K562 (cell line): ENCODE measurements around the gene FBXO10. TPM values are rescaled to one million over a fixed set of nuclear protein-coding genes. Genes with fewer than 3 reads are reported as not detected.

Experiments
- BRD4 ChIP-seq: fragments of 200-600 bp; sonication (generic); IDR thresholded peaks from 2 replicates; pipeline ENCODE4 v1.6.1; 2017; ENCODE audit warnings: inconsistent platforms
- CHD4 ChIP-seq: fragments of 200-600 bp; sonication (generic); IDR thresholded peaks from 3 replicates; pipeline ENCODE4 v1.6.1; 2012; ENCODE audit warnings: low read depth, mild to moderate bottlenecking, mixed read lengths, low read length, inconsistent platforms; ENCODE audit not compliant: insufficient read depth, insufficient replicate concordance, poor library complexity, severe bottlenecking
- ETV5 ChIP-seq: sonication (generic); formaldehyde crosslinking; IDR thresholded peaks from 2 replicates; pipeline ENCODE4 v1.4.0; 2020; ENCODE audit warnings: low read depth, mild to moderate bottlenecking, missing genetic modification reagents
- FOXJ3 ChIP-seq: sonication (generic); formaldehyde crosslinking; IDR thresholded peaks from 2 replicates; pipeline ENCODE4 v1.4.0; 2020; ENCODE audit warnings: mild to moderate bottlenecking, missing genetic modification reagents
- GABPB2 ChIP-seq: fragments of 250-450 bp; sonication (Bioruptor Pico); conservative IDR thresholded peaks from 2 replicates; pipeline ENCODE4 v1.5.1; 2021; ENCODE audit warnings: mild to moderate bottlenecking
- JUND ChIP-seq, 2 experiments: IDR thresholded peaks; 2 replicates in 1 of 2; 3 replicates in 1 of 2; pipeline ENCODE4 v1.6.1; 2011; ENCODE audit warnings: borderline replicate concordance in 2 of 2, low read depth in 2 of 2, low read length in 2 of 2, improper control_type of control experiment in 1 of 2, missing biosample characterization in 1 of 2, missing genetic modification characterization in 1 of 2, missing genetic modification reagents in 1 of 2
- NBN ChIP-seq: fragments of 450-650 bp; IDR thresholded peaks from 2 replicates; pipeline ENCODE4 v1.6.1; 2016; ENCODE audit warnings: low read depth, mild to moderate bottlenecking
- PRPF4 ChIP-seq: fragments of 200-400 bp; formaldehyde crosslinking; IDR thresholded peaks from one replicate; pipeline ENCODE4 v1.6.1; 2017; ENCODE audit warnings: low read length, low read depth, mild to moderate bottlenecking; ENCODE audit not compliant: insufficient read depth, poor library complexity, severe bottlenecking
- REST ChIP-seq, 2 experiments: fragments of 450-650 bp; formaldehyde crosslinking in 1 of 2; IDR thresholded peaks; 2 replicates each; pipeline versions ENCODE4 v1.4.0 to v1.6.1; 2014 to 2020; ENCODE audit warnings: mild to moderate bottlenecking in 2 of 2, borderline replicate concordance in 1 of 2, low read depth in 1 of 2
- TCF7 ChIP-seq: sonication (generic); IDR thresholded peaks from 2 replicates; pipeline ENCODE4 v1.6.1; 2016; ENCODE audit warnings: antibody characterized with exemption, borderline replicate concordance
- ZFX ChIP-seq: sonication (generic); formaldehyde crosslinking; IDR thresholded peaks from 2 replicates; pipeline ENCODE4 v1.8.0; 2022; ENCODE audit warnings: mild to moderate bottlenecking, missing genetic modification reagents, moderate library complexity
- ZNF316 ChIP-seq: fragments of 450-650 bp; IDR thresholded peaks from 2 replicates; pipeline ENCODE4 v1.6.1; 2016
- ZNF41 ChIP-seq: fragments of 250-450 bp; sonication (Bioruptor Pico); conservative IDR thresholded peaks from 2 replicates; pipeline ENCODE4 v1.4.0; 2020; ENCODE audit warnings: mild to moderate bottlenecking
- ZNF507 ChIP-seq: conservative IDR thresholded peaks from 2 replicates; pipeline ENCODE4 v1.6.1; 2017; ENCODE audit warnings: missing genetic modification characterization, missing compliant biosample characterization
- polyA plus RNA-seq, 8 experiments: library from polyadenylated mRNA; depleted of rRNA in 4 of 8; stranded (reverse) in 5 of 8; unstranded in 3 of 8; fragments of >200 nt; fragmentation: Nextera tagmentation in 2 of 8; fragmentation: Illumina TruSeq in 1 of 8; extraction: Ambion mirVana in 2 of 8; extraction: Trizol in 1 of 8; gene quantifications; 2 replicates each; pipeline versions ENCODE4 v1.2.1 to v1.2.3, GENCODE V29; 2011 to 2014; ENCODE audit warnings: inconsistent platforms in 1 of 8, missing spikeins in 1 of 8
- total RNA-seq, 7 experiments: library from RNA; depleted of rRNA in 6 of 7; stranded (reverse); fragments of >200 nt in 6 of 7; fragmentation: Illumina TruSeq in 2 of 7; extraction: Trizol in 2 of 7; gene quantifications; 2 replicates each; pipeline versions ENCODE4 v1.2.1 to v1.2.3, GENCODE V29; 2011 to 2021; ENCODE audit warnings: low replicate concordance in 1 of 7
- TF ChIP-seq, protein P1 (sequence below): fragments of 150-350 bp; conservative IDR thresholded peaks from 2 replicates; pipeline ENCODE4 v1.6.1; 2014; ENCODE audit warnings: low read length

The FBXO10 gene
- total and polyA plus RNA-seq, 9 of the 15 experiments (the other 6 are each of a cell fraction or from before 2014, with no cell fraction given): 0.84 to 9.9 (median 6.0) TPM

DNA sequence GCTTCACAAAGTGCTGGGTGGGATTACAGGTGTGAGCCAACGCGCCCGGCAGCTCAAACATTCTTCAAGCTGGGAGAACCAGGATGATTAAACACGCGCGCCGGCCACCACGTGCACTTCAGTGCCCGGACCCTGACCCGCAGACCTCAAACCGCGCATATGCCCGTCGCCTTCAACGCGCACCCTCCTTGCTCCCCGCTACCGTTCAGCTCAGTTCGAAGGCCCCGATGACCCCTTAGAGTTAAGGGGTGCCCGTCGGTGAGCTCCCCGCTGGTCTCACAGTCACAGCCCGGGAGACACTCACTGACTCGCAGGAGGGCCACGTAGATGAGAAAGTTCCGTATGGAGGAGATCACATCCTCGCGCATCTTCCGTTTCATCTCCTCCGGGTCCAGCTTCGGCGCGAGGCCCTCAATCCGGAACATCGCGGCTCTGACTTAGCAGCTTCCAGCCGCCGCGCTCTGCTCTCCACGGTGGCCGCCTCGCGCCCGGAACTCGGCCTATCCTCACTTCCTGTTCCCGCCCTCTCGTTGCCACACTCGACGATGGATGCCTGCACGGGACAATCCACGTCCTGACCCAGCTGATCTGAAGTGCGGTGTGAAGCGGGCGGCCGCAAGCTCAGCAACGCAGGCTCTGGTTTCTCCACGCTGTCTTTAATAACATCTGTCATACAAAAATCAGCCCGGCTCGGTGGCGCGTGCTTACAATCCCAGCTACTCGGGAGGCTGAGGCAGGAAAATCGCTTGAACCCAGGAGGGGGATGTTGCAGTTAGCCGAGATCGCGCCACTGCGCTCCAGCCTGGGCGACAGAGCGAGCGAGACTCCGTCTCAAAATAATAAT, 16.1 kb upstream of the FBXO10 start, which contains the start of gene TOMM5 (continued):
- TF ChIP-seq ZNF41: no peak
- no peak for TF ChIP-seq PRPF4
- peak; percentile 64; the same call in 1 of the 2 replicates for TF ChIP-seq TCF7
- TF ChIP-seq, protein P1, sequence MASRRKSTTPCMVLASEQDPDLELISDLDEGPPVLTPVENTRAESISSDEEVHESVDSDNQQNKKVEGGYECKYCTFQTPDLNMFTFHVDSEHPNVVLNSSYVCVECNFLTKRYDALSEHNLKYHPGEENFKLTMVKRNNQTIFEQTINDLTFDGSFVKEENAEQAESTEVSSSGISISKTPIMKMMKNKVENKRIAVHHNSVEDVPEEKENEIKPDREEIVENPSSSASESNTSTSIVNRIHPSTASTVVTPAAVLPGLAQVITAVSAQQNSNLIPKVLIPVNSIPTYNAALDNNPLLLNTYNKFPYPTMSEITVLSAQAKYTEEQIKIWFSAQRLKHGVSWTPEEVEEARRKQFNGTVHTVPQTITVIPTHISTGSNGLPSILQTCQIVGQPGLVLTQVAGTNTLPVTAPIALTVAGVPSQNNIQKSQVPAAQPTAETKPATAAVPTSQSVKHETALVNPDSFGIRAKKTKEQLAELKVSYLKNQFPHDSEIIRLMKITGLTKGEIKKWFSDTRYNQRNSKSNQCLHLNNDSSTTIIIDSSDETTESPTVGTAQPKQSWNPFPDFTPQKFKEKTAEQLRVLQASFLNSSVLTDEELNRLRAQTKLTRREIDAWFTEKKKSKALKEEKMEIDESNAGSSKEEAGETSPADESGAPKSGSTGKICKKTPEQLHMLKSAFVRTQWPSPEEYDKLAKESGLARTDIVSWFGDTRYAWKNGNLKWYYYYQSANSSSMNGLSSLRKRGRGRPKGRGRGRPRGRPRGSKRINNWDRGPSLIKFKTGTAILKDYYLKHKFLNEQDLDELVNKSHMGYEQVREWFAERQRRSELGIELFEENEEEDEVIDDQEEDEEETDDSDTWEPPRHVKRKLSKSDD: no peak
- TF ChIP-seq ZFX: peak; percentile 92
- no peak for TF ChIP-seq FOXJ3 (CRISPR knock-in tag)
- TF ChIP-seq REST (IDR thresholded peaks at IDR 0.05; ENCODE audit: borderline replicate concordance): peak; percentile 48; the same call in 1 of the 2 replicates
- peak; percentile 69; the same call in 1 of the 2 replicates for TF ChIP-seq REST (CRISPR knock-in tag; IDR thresholded peaks at IDR 0.05; ENCODE audit: low read depth)
- peak; percentile 65 for TF ChIP-seq ZNF316
- TF ChIP-seq NBN: peak; percentile 90
- no peak for TF ChIP-seq ZNF507 (tag)
- TF ChIP-seq JUND (IDR thresholded peaks at IDR 0.05; ENCODE audit: borderline replicate concordance, low read depth, low read length): peak; percentile 70
- TF ChIP-seq JUND (tag; IDR thresholded peaks at IDR 0.05; ENCODE audit: borderline replicate concordance, low read depth, low read length): peak; percentile 61; the same call in 1 of the 3 replicates
- peak; percentile 88 for TF ChIP-seq ETV5 (CRISPR knock-in tag)
- TF ChIP-seq GABPB2 (CRISPR knock-in tag): no peak
- no peak for TF ChIP-seq CHD4
- TF ChIP-seq BRD4: peak; percentile 86
